C4-2B (cell line): ENCODE measurements around the gene RACK1.
A peak's percentile ranks its signal among the peaks of the same experiment; 100 is the strongest.
"Not testable (repeated sequence)": the region's sequence is repeated elsewhere in the genome, so short reads cannot be mapped to it uniquely, and the experiment has no call there.

ENCODE experiments used
- H3K27ac ChIP-seq: fragments of 450-650 bp; 2 replicates; pipeline ENCODE4 v1.5.1; 2017
- ZFX ChIP-seq: fragments of 450-650 bp; IDR thresholded peaks from 2 replicates; pipeline ENCODE4 v1.6.1; 2017
- TF ChIP-seq, protein P1 (sequence below): fragments of 450-650 bp; conservative IDR thresholded peaks from 2 replicates; pipeline ENCODE4 v1.5.1; 2017; ENCODE audit warnings: mild to moderate bottlenecking

Gene RACK1

GRCh38 chr5:181243564-181244343 is at the start of gene RACK1:
RACK1 (minus strand) TSS chr5:181243906; CDS start chr5:181243800, 106 bp downstream.
- peak within 1 kb of the TSS; percentile 98 for H3K27ac ChIP-seq
- peak; percentile 65 for TF ChIP-seq ZFX
- TF ChIP-seq, protein P1, sequence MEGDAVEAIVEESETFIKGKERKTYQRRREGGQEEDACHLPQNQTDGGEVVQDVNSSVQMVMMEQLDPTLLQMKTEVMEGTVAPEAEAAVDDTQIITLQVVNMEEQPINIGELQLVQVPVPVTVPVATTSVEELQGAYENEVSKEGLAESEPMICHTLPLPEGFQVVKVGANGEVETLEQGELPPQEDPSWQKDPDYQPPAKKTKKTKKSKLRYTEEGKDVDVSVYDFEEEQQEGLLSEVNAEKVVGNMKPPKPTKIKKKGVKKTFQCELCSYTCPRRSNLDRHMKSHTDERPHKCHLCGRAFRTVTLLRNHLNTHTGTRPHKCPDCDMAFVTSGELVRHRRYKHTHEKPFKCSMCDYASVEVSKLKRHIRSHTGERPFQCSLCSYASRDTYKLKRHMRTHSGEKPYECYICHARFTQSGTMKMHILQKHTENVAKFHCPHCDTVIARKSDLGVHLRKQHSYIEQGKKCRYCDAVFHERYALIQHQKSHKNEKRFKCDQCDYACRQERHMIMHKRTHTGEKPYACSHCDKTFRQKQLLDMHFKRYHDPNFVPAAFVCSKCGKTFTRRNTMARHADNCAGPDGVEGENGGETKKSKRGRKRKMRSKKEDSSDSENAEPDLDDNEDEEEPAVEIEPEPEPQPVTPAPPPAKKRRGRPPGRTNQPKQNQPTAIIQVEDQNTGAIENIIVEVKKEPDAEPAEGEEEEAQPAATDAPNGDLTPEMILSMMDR, result no peak

GRCh38 chr5:181287331-181287730 is 43.6 kb upstream of the RACK1 start:
- not testable (repeated sequence) for H3K27ac ChIP-seq

- not testable (repeated sequence) for H3K27ac ChIP-seq
These were observed 42.4 kb upstream of the RACK1 start for GRCh38 chr5:181285962-181286705.

- H3K27ac ChIP-seq, result not testable (repeated sequence)
- TF ChIP-seq, protein P1, result peak; percentile 27; the same call in 1 of the 2 replicates
These were observed 40.4 kb upstream of the RACK1 start for GRCh38 chr5:181283841-181284755.

- H3K27ac ChIP-seq, result no peak overlapping the region
- TF ChIP-seq ZFX, result no peak
- TF ChIP-seq, protein P1, result no peak
These were observed 39.6 kb upstream of the RACK1 start for GRCh38 chr5:181283347-181283746.

DNA sequence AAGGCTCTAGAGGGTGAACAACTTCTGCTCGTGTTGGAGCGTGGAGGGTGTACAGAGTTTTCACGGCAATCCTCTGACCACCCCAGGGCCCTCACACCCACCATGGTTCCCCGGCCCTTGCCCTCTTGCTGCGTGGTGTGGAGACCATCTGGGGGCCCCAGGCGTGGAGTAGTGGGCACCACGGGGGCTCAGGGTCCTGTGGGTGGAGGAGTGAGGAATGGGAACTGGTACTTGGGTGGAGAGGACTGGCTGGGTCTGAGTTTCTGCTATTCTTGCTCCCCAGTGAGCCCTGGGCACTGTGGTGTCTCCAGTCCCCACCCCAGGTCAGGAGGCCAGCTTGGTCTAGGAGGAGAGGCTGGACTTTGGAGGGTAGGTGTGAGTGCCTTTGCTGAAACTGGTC is 39.2 kb upstream of the RACK1 start:
- H3K27ac ChIP-seq, result no peak overlapping the region
- no peak for TF ChIP-seq ZFX
- TF ChIP-seq, protein P1, result no peak

DNA sequence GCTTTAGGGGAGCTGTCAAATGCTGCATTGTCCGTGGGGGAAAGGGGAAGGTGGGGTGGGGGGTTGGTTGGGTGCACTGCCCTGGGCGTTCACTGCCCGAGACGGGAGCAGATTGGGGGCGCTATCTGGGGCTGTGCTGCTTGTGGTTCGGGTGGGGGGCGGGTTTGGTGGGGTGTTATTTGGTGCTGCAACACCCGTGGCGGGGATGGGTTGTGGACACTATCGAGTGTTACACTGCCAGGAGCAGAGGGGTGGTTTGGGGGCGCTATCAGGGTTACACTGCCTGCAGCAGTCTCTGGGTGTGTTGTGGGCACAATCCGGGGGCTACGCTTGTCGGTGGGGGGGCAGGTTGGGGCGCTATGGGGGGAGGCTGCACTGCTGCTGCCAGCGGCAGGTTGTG is 38.7 kb upstream of the RACK1 start:
- not testable (repeated sequence) for H3K27ac ChIP-seq

DNA sequence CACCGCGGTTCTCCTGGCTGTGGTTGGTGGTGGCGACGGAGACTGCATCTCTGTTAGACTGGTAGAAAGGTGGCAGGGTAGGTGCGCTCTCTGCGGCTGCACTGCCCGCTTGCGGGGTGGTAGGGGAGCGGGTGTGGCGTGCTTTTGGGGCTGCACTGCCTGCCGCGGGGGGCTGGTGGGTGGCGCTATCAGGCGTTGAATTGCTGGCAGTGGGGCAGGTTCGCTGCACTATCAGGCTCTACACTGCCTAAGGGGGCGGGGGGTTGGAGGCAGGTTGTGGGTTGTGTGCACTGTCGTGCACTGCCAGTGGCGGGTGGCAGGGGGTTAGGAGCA is 38.2 kb upstream of the RACK1 start:
- no peak for TF ChIP-seq ZFX
- TF ChIP-seq, protein P1, result no peak
- no peak overlapping the region for H3K27ac ChIP-seq
